NB4 (cell line): ENCODE results near the gene ARL4D.

Experiments
- POLR2A ChIP-seq: IDR thresholded peaks from 2 replicates; pipeline ENCODE4 v1.6.1; 2011; ENCODE audit warnings: mild to moderate bottlenecking; ENCODE audit not compliant: insufficient read length; ENCODE audit errors: extremely low read depth
- TF ChIP-seq, protein P1 (sequence below): IDR thresholded peaks from one replicate; pipeline ENCODE4 v1.5.1; 2012; ENCODE audit warnings: low read depth, low read length
- TF ChIP-seq, protein P2 (sequence below): IDR thresholded peaks from 2 replicates; pipeline ENCODE4 v1.6.1; 2011; ENCODE audit warnings: low read depth, low read length

GRCh38 chr17:43385046-43385831, 13.6 kb upstream of the ARL4D start:
- TF ChIP-seq, protein P1, sequence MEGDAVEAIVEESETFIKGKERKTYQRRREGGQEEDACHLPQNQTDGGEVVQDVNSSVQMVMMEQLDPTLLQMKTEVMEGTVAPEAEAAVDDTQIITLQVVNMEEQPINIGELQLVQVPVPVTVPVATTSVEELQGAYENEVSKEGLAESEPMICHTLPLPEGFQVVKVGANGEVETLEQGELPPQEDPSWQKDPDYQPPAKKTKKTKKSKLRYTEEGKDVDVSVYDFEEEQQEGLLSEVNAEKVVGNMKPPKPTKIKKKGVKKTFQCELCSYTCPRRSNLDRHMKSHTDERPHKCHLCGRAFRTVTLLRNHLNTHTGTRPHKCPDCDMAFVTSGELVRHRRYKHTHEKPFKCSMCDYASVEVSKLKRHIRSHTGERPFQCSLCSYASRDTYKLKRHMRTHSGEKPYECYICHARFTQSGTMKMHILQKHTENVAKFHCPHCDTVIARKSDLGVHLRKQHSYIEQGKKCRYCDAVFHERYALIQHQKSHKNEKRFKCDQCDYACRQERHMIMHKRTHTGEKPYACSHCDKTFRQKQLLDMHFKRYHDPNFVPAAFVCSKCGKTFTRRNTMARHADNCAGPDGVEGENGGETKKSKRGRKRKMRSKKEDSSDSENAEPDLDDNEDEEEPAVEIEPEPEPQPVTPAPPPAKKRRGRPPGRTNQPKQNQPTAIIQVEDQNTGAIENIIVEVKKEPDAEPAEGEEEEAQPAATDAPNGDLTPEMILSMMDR = no peak
- TF ChIP-seq POLR2A = no peak
- TF ChIP-seq, protein P2, sequence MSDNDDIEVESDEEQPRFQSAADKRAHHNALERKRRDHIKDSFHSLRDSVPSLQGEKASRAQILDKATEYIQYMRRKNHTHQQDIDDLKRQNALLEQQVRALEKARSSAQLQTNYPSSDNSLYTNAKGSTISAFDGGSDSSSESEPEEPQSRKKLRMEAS = no peak
